Ovary (tissue), 3 donors: ENCODE measurements around the gene DYNC1LI2.

ENCODE experiments used
- EP300 ChIP-seq: sonication (generic); formaldehyde crosslinking; IDR thresholded peaks from one replicate; pipeline ENCODE4 v1.6.1; 2017; ENCODE audit warnings: antibody characterized with exemption
- POLR2A ChIP-seq: fragments of 450-650 bp; IDR thresholded peaks from one replicate; pipeline ENCODE4 v1.6.1; 2017; ENCODE audit warnings: antibody characterized with exemption, mild to moderate bottlenecking, moderate library complexity
- TF ChIP-seq, protein P1 (sequence below), 3 donors: fragments of 450-650 bp in 2 of 3; fragments of 200-600 bp in 1 of 3; IDR thresholded peaks; one replicate each; pipeline versions ENCODE4 v1.5.1 to v1.8.0; 2016 to 2022; ENCODE audit warnings: antibody characterized with exemption in 3 of 3, mild to moderate bottlenecking in 1 of 3
- donor health status: DM: no; HTN: no; CAD: no.

DNA sequence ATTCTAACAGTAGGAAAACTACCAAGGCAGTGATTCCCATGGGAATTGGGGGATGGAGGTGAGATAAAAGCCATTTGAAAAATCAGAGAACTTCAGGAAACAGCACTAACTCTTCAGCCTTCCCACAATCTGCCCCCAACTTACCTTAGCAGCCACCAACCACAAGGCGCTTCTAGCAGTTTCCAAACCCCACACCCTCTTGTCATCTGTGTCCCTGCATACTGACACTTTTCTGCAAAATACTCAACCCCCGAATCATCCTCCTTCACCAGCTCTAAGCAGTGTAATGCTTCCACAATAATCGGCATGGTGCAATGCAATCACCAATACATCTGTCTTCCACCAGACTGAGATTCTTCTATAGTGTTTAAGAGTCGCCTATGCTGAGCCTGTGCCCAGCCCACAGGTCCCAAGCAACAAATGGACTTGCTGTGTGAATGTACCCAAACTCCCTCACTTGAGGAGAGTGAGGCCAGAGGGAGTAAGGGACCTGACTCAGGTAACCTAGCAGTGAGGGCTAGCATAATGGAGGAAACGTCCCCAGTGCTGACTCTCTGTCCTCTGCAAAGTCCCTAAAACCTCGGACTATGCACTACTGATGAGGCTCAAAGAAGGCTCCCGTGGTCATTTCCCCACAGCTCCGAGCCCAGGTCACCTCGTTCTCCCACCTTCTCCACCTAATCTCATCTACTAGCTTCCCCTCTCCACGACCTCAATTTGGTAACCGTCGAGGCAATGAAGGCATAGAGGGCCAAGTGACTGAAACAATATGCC lies 943 bp downstream of the DYNC1LI2 start:
- TF ChIP-seq, protein P1, sequence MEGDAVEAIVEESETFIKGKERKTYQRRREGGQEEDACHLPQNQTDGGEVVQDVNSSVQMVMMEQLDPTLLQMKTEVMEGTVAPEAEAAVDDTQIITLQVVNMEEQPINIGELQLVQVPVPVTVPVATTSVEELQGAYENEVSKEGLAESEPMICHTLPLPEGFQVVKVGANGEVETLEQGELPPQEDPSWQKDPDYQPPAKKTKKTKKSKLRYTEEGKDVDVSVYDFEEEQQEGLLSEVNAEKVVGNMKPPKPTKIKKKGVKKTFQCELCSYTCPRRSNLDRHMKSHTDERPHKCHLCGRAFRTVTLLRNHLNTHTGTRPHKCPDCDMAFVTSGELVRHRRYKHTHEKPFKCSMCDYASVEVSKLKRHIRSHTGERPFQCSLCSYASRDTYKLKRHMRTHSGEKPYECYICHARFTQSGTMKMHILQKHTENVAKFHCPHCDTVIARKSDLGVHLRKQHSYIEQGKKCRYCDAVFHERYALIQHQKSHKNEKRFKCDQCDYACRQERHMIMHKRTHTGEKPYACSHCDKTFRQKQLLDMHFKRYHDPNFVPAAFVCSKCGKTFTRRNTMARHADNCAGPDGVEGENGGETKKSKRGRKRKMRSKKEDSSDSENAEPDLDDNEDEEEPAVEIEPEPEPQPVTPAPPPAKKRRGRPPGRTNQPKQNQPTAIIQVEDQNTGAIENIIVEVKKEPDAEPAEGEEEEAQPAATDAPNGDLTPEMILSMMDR (IDR thresholded peaks at IDR 0.05): no peak
- TF ChIP-seq POLR2A (no peak), EP300 (no peak)
